Measurements from ENCODE around the gene GTSE1. TPM values are rescaled to one million over a fixed set of nuclear protein-coding genes. Genes with fewer than 3 reads are reported as not detected.

The GTSE1 gene
- total and polyA plus RNA-seq, 4 donors: 1.0 to 2.3 (median 1.2) TPM

GRCh38 chr22:46366801-46367706 lies 70.4 kb downstream of the GTSE1 start:
- ATAC-seq (ENCODE audit: insufficient read depth, low FRiP score) (no peak), DNase-seq (no peak)
- Histone ChIP-seq H3K36me3 (ENCODE audit: control insufficient read depth in 4 of 4, insufficient read depth in 4 of 4, low read length in 4 of 4) (peaks cover 0 to 20% (median 0%) of the 10 kb centered on the region in 4 donors), H3K27ac (ENCODE audit: low read depth in 1 of 2, low read length in 1 of 2) (no peak overlapping the region), H3K27me3 (ENCODE audit: control insufficient read depth in 3 of 3, insufficient read depth in 3 of 3, low read length in 2 of 3) (no peaks in the 10 kb centered on the region), H3K4me1 (ENCODE audit: control insufficient read depth in 5 of 5, insufficient read depth in 5 of 5, low read length in 5 of 5) (no peaks in the 10 kb centered on the region), H3K4me3 (no peak overlapping the region), H3K9ac (ENCODE audit: insufficient read depth in 1 of 2, low read length in 2 of 2) (no peak overlapping the region), H3K9me3 (ENCODE audit: control insufficient read depth in 4 of 4, insufficient read depth in 3 of 4, low read length in 3 of 4) (peaks cover 0 to 2% (median 0%) of the 10 kb centered on the region in 4 donors)
- WGBS, 2 donors: 69% methylated on average over 39 to 45 of the region's 45 CpGs
- TF ChIP-seq, protein P1, sequence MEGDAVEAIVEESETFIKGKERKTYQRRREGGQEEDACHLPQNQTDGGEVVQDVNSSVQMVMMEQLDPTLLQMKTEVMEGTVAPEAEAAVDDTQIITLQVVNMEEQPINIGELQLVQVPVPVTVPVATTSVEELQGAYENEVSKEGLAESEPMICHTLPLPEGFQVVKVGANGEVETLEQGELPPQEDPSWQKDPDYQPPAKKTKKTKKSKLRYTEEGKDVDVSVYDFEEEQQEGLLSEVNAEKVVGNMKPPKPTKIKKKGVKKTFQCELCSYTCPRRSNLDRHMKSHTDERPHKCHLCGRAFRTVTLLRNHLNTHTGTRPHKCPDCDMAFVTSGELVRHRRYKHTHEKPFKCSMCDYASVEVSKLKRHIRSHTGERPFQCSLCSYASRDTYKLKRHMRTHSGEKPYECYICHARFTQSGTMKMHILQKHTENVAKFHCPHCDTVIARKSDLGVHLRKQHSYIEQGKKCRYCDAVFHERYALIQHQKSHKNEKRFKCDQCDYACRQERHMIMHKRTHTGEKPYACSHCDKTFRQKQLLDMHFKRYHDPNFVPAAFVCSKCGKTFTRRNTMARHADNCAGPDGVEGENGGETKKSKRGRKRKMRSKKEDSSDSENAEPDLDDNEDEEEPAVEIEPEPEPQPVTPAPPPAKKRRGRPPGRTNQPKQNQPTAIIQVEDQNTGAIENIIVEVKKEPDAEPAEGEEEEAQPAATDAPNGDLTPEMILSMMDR (IDR thresholded peaks at IDR 0.05; ENCODE audit: control extremely low read depth, extremely low read depth): no peak

- H3K36me3 ChIP-seq (ENCODE audit: control insufficient read depth in 4 of 4, insufficient read depth in 4 of 4, low read length in 4 of 4): peaks cover 0 to 18% (median 0%) of the 10 kb centered on the region in 4 donors
- peaks cover 0 to 2% (median 0%) of the 10 kb centered on the region in 4 donors for H3K9me3 ChIP-seq (ENCODE audit: control insufficient read depth in 4 of 4, insufficient read depth in 3 of 4, low read length in 3 of 4)
- whole genome bisulfite sequencing, 2 donors: 42 to 48% methylated on average over 18 to 19 of the region's 19 CpGs
- TF ChIP-seq, protein P1 (IDR thresholded peaks at IDR 0.05; ENCODE audit: control extremely low read depth, extremely low read depth): peak; percentile 67
- no peak overlapping the region for H3K9ac ChIP-seq (ENCODE audit: insufficient read depth in 1 of 2, low read length in 2 of 2)
- no peaks in the 10 kb centered on the region for H3K4me1 ChIP-seq (ENCODE audit: control insufficient read depth in 5 of 5, insufficient read depth in 5 of 5, low read length in 5 of 5)
- ATAC-seq (ENCODE audit: insufficient read depth, low FRiP score) (no peak), DNase-seq (peak; percentile 37 to 64 (median 53))
- no peak overlapping the region for H3K27ac ChIP-seq (ENCODE audit: low read depth in 1 of 2, low read length in 1 of 2)
- H3K4me3 ChIP-seq: no peak overlapping the region
- H3K27me3 ChIP-seq (ENCODE audit: control insufficient read depth in 3 of 3, insufficient read depth in 3 of 3, low read length in 2 of 3): no peaks in the 10 kb centered on the region
Measured at GRCh38 chr22:46367707-46368191, 71.1 kb downstream of the GTSE1 start.

DNA sequence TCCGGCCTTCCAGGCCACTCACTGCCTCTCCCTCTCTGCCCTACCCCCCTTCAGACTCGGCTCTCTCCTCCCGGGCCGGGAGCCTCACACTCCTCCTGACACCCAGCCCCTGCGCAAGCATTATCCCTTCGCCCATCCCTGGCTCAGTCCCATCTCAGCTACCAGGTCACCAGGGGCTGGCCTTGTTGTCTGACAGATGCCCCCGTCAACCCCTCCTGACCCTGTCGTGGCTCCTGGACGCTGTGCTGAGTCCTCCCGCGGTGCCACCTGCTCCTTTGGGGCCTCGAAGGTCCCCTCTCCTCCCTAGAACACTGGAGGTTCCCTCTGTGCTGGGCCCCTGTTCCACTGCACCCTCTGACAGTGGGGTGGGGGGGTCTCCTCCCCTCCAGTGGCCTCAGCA lies 71.8 kb downstream of the GTSE1 start:
- no peaks in the 10 kb centered on the region for H3K27me3 ChIP-seq (ENCODE audit: control insufficient read depth in 3 of 3, insufficient read depth in 3 of 3, low read length in 2 of 3)
- DNase-seq (no peak), ATAC-seq (ENCODE audit: insufficient read depth, low FRiP score) (no peak)
- no peak overlapping the region for H3K9ac ChIP-seq (ENCODE audit: insufficient read depth in 1 of 2, low read length in 2 of 2)
- no peak overlapping the region for H3K4me3 ChIP-seq
- no peak overlapping the region for H3K27ac ChIP-seq (ENCODE audit: low read depth in 1 of 2, low read length in 1 of 2)
- 79 to 80% methylated on average over 12 of the region's 12 CpGs for WGBS, 2 donors
- peaks cover 0 to 17% (median 0%) of the 10 kb centered on the region in 4 donors for H3K36me3 ChIP-seq (ENCODE audit: control insufficient read depth in 4 of 4, insufficient read depth in 4 of 4, low read length in 4 of 4)
- no peaks in the 10 kb centered on the region for H3K4me1 ChIP-seq (ENCODE audit: control insufficient read depth in 5 of 5, insufficient read depth in 5 of 5, low read length in 5 of 5)
- TF ChIP-seq, protein P1 (IDR thresholded peaks at IDR 0.05; ENCODE audit: control extremely low read depth, extremely low read depth): no peak
- H3K9me3 ChIP-seq (ENCODE audit: control insufficient read depth in 4 of 4, insufficient read depth in 3 of 4, low read length in 3 of 4): peaks cover 0 to 2% (median 0%) of the 10 kb centered on the region in 4 donors
